ENCODE data around the gene TAOK2.
"Not testable (repeated sequence)": the region's sequence is repeated elsewhere in the genome, so short reads cannot be mapped to it uniquely, and the experiment has no call there.

TAOK2 gene

GRCh38 chr16:30025574-30025973, 51.9 kb downstream of the TAOK2 start:
- DNase-seq = no peak

- DNase-seq = no peak
These were observed 52.8 kb downstream of the TAOK2 start for GRCh38 chr16:30026449-30026848.

GRCh38 chr16:30027588-30028437, 54.1 kb downstream of the TAOK2 start:
- no peak for DNase-seq

DNA sequence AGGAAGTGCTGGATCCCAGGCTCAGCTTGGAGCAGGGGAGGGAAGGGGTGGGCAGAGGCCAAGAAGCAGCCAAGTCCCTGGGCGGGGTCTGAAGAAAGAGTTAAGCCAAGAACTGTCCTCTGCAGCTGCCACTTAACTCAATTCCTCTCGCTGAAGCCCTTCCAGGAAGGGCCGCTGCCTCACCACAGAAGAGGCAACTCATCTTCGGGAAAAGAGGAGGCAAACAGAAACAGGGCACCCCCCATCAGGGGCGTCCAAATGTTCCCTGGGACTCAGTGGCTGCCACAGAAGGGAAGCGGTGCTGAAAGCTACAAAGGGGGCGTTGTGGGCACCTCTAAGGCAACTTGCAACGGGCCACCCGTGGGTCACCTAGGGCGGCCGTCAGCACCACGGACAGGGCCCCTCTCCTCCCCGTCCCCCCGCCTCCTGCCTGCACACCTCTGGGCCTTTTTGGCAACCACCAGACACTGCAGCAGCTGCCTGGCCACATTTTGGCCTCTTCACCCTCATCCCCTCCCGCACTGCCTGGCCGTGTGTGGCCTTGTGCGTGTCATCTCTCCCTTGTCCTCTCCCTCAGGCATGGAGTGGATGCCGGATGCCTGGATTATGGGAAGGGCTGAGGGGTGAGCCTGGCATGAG, 54.9 kb downstream of the TAOK2 start:
- no peak for DNase-seq

DNA sequence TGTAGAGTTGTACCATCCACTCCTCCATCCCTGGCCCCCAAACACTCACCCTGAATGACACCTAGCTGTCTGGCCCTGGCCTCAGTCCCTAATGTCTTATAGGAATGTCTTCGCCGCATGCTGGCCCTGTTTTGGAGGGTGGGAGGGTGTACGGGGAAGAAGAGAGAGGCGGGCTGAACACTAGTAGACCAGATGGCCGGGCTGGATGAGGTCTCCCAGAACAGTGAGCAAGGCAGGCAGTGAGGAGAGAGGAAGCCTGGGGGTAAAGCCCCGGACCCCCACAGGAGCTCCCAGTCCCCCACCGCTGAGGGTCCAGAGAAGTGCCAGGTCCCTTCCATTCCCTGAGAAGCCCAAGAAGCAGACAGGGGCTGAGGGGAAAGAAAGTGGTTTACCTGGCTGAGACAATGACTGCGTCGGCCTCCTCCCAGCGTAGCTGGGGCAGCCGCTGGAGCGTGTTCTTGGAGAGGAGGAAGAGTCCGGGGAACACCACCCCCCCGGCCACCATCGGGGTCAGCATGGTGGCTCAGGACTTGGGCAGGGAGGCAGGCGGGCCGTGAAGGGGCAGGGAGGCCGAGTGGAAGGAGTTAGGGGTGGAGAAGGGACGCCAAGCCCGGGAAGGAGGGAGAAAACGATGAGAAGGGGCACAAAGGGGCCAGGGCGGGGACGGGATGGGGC, 56.5 kb downstream of the TAOK2 start:
- DNase-seq = no peak

GRCh38 chr16:30030841-30031413, 57.3 kb downstream of the TAOK2 start, which contains the start of gene TLCD3B:
TLCD3B (minus strand) TSS chr16:30031271; CDS start chr16:30030527, 744 bp downstream.
- DNase-seq = no peak

DNA sequence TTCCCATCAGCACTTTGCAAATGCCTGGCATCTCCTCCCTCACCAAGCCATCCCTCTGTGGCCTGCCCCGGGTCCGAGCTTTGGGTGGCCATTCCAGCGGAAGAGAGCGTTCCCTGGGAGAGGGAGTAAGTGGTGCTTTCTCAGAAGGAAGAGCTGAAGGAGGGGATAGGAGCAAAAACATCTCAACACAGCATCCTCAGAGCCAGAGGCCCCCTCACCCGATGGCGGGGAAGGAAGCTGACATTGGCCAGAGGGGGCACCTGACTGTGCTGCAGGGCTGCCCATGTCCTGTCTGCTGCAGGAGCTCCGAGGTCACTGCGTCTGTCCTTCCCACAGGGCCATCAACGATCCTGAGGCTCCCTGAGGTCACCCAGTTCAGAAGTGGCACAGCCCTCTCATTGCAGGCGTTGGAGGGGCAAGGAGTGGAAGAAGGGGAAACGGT, 57.8 kb downstream of the TAOK2 start:
- no peak for DNase-seq

- DNase-seq = peak; percentile 21
These were observed 58.6 kb downstream of the TAOK2 start for GRCh38 chr16:30032083-30032819.

- no peak for DNase-seq
These were observed 59.6 kb downstream of the TAOK2 start for GRCh38 chr16:30033270-30033669.

- DNase-seq = no peak
These were observed 66.6 kb downstream of the TAOK2 start for GRCh38 chr16:30040221-30040620.

DNA sequence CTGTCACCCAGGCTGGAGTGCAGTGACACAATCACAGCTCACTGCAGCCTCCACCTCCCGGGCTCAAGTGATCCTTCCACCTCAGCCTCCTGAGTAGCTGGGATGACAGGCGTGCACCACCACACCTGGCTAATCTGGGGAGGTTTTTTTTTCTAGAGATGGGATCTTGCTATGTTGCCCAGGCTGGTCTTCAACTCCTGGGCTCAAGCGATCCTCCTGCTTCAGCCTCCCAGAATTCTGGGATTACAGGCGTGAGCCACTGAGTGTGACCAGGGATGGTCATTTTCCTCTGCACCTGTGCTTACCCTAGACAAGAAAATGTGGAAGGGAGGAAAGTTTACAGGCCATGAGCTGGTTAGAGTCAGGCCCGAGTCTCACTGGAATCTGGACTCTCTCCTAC, 67.0 kb downstream of the TAOK2 start:
- not testable (repeated sequence) for DNase-seq

GRCh38 chr16:30041841-30042240, 68.2 kb downstream of the TAOK2 start:
- no peak for DNase-seq

Measured in GOT3 (cell line).